GM23338 (cell line): Measurements from ENCODE around the gene COPE.

Experiments used
- EZH2 ChIP-seq: fragments of 200-600 bp; sonication (generic); IDR thresholded peaks from one replicate; pipeline ENCODE4 v1.8.0; 2017; ENCODE audit warnings: antibody characterized with exemption, mild to moderate bottlenecking, low read depth; ENCODE audit not compliant: unreplicated experiment
- EZH2phosphoT487 ChIP-seq: fragments of 200-600 bp; sonication (generic); IDR thresholded peaks from one replicate; pipeline ENCODE4 v1.8.1; 2018; ENCODE audit warnings: antibody characterized with exemption; ENCODE audit not compliant: unreplicated experiment
- JUNB ChIP-seq: IDR thresholded peaks from one replicate; pipeline ENCODE4 v1.6.1; 2016; ENCODE audit warnings: antibody characterized with exemption; ENCODE audit not compliant: unreplicated experiment
- NANOG ChIP-seq: IDR thresholded peaks from 2 replicates; pipeline ENCODE4 v1.6.1; 2016; ENCODE audit warnings: antibody characterized with exemption, borderline replicate concordance
- POLR2AphosphoS5 ChIP-seq: IDR thresholded peaks from 2 replicates; pipeline ENCODE4 v1.6.1; 2016; ENCODE audit warnings: antibody characterized with exemption, low read depth
- STAT1 ChIP-seq: IDR thresholded peaks from one replicate; pipeline ENCODE4 v1.6.1; 2016; ENCODE audit warnings: antibody characterized with exemption; ENCODE audit not compliant: unreplicated experiment
- TF ChIP-seq, protein P1 (sequence below), 2 experiments: fragments of 200-600 bp in 1 of 2; sonication (generic) in 1 of 2; conservative IDR thresholded peaks; 2 replicates each; pipeline versions ENCODE4 v1.5.1 to v1.6.1; 2016 to 2017; ENCODE audit warnings: antibody characterized with exemption in 2 of 2, low read depth in 2 of 2, mild to moderate bottlenecking in 2 of 2, moderate library complexity in 1 of 2
- TF ChIP-seq, protein P2 (sequence below): IDR thresholded peaks from one replicate; pipeline ENCODE4 v1.6.1; 2018; ENCODE audit warnings: antibody characterized with exemption; ENCODE audit not compliant: unreplicated experiment
- TF ChIP-seq, protein P3 (sequence below): IDR thresholded peaks from 2 replicates; pipeline ENCODE4 v1.6.1; 2016; ENCODE audit warnings: antibody characterized with exemption

DNA sequence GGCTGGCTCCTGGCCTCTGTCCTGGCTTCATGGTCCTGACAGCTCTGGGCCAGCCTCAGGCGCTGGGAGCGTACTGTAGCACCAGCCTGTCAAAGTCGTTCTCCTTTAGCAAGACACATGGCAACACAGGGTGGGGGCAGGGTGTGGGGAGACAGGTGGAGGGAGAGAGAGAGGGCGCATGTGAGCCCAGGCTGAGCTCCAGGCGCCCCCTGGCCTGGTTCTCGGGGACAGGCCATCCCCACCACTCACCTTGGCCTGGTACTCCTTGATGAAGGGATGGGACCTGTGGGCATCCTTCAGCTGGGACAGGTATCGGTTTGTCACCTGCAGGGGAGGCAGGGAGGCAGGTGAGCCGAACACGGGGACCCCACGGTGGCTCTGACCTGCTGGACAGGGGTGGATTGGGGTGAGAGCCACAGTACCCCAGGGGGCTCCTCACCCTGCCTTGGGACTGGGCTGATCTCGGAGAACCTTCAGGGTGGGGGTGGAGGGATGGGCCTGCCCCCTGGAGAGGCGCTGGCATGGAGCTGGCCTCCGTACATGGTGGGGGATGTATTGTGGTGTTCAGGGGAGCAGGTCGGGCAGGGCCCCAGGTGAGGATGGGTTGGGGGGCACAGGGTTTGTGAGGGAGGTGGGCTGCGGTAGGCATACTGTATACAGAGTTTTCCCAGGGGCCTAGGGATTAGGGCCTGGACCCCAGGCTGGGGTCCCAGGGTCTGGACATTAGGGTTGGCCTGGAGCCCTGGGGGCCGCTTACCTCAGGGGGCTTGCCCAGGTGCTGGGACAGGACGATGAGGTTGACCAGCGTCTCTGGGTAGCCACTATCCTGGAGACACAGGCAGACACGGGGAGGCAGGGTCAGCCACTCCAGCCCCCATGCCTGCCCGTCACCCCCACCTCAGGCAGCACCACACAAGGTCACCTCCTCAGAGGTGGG is 19.3 kb downstream of the COPE start:
- TF ChIP-seq, protein P1, sequence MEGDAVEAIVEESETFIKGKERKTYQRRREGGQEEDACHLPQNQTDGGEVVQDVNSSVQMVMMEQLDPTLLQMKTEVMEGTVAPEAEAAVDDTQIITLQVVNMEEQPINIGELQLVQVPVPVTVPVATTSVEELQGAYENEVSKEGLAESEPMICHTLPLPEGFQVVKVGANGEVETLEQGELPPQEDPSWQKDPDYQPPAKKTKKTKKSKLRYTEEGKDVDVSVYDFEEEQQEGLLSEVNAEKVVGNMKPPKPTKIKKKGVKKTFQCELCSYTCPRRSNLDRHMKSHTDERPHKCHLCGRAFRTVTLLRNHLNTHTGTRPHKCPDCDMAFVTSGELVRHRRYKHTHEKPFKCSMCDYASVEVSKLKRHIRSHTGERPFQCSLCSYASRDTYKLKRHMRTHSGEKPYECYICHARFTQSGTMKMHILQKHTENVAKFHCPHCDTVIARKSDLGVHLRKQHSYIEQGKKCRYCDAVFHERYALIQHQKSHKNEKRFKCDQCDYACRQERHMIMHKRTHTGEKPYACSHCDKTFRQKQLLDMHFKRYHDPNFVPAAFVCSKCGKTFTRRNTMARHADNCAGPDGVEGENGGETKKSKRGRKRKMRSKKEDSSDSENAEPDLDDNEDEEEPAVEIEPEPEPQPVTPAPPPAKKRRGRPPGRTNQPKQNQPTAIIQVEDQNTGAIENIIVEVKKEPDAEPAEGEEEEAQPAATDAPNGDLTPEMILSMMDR (conservative IDR thresholded peaks at IDR 0.05; ENCODE audit: low read depth in 2 of 2): peak in 1 of 2 experiments; percentile 39; a peak in 2 of 4 replicates
- TF ChIP-seq EZH2 (no peak), POLR2AphosphoS5 (no peak), JUNB (no peak), NANOG (no peak), EZH2phosphoT487 (no peak), STAT1 (no peak)
- TF ChIP-seq, protein P2, sequence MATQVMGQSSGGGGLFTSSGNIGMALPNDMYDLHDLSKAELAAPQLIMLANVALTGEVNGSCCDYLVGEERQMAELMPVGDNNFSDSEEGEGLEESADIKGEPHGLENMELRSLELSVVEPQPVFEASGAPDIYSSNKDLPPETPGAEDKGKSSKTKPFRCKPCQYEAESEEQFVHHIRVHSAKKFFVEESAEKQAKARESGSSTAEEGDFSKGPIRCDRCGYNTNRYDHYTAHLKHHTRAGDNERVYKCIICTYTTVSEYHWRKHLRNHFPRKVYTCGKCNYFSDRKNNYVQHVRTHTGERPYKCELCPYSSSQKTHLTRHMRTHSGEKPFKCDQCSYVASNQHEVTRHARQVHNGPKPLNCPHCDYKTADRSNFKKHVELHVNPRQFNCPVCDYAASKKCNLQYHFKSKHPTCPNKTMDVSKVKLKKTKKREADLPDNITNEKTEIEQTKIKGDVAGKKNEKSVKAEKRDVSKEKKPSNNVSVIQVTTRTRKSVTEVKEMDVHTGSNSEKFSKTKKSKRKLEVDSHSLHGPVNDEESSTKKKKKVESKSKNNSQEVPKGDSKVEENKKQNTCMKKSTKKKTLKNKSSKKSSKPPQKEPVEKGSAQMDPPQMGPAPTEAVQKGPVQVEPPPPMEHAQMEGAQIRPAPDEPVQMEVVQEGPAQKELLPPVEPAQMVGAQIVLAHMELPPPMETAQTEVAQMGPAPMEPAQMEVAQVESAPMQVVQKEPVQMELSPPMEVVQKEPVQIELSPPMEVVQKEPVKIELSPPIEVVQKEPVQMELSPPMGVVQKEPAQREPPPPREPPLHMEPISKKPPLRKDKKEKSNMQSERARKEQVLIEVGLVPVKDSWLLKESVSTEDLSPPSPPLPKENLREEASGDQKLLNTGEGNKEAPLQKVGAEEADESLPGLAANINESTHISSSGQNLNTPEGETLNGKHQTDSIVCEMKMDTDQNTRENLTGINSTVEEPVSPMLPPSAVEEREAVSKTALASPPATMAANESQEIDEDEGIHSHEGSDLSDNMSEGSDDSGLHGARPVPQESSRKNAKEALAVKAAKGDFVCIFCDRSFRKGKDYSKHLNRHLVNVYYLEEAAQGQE: no peak
- TF ChIP-seq, protein P3, sequence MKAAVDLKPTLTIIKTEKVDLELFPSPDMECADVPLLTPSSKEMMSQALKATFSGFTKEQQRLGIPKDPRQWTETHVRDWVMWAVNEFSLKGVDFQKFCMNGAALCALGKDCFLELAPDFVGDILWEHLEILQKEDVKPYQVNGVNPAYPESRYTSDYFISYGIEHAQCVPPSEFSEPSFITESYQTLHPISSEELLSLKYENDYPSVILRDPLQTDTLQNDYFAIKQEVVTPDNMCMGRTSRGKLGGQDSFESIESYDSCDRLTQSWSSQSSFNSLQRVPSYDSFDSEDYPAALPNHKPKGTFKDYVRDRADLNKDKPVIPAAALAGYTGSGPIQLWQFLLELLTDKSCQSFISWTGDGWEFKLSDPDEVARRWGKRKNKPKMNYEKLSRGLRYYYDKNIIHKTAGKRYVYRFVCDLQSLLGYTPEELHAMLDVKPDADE: no peak
